GM21528 (cell line): ENCODE measurements around the gene GOLGA6L10.
"Not testable (repeated sequence)": the region's sequence is repeated elsewhere in the genome, so short reads cannot be mapped to it uniquely, and the experiment has no call there.

Source experiments
- ATAC-seq: cut with Tn5 transposase; IDR thresholded peaks from one replicate; pipeline ENCODE4 v1.9.1; 2021; ENCODE audit warnings: mild to moderate bottlenecking, moderate library complexity; ENCODE audit not compliant: unreplicated experiment, low FRiP score

GOLGA6L10 gene

GRCh38 chr15:82303956-82304777, 45.1 kb downstream of the GOLGA6L10 start:
- no peak for ATAC-seq

- no peak for ATAC-seq
Observed at GRCh38 chr15:82301296-82302016, 47.8 kb downstream of the GOLGA6L10 start.

GRCh38 chr15:82300883-82301282, 48.4 kb downstream of the GOLGA6L10 start:
- no peak for ATAC-seq

GRCh38 chr15:82300326-82300725, 48.9 kb downstream of the GOLGA6L10 start:
- not testable (repeated sequence) for ATAC-seq

- not testable (repeated sequence) for ATAC-seq
Observed at GRCh38 chr15:82299511-82299914, 49.8 kb downstream of the GOLGA6L10 start.

GRCh38 chr15:82298520-82298919, 50.8 kb downstream of the GOLGA6L10 start:
- ATAC-seq = no peak

GRCh38 chr15:82298032-82298431, 51.2 kb downstream of the GOLGA6L10 start:
- ATAC-seq = no peak

- ATAC-seq = no peak
Observed at GRCh38 chr15:82297546-82297945, 51.7 kb downstream of the GOLGA6L10 start.

- ATAC-seq = no peak
Observed at GRCh38 chr15:82294061-82294690, 55.1 kb downstream of the GOLGA6L10 start.

GRCh38 chr15:82292271-82292670, 57.0 kb downstream of the GOLGA6L10 start:
- no peak for ATAC-seq
